ENCODE measurements around the gene DBNDD1.
A peak's percentile ranks its signal among the peaks of the same experiment; 100 is the strongest.

DBNDD1 gene

DNA sequence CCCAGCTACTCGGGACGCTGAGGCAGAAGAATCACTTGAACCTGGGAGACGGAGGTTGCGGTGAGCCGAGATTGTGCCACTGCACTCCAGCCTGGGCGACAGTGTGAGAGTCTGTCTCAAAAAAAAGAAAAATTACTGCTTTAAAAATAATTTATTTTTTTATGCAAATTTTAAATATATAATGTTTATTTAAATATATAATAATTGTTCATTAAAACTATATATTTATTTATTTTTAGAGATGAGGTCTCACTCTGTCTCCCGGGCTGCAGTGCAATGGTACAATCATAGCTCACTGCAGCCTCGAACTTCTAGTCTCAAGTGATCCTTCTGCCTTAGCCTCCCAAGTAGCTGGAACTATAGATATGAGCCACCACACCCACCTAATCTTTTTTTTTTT lies 15.2 kb upstream of the DBNDD1 start:
- DNase-seq, result no peak

DNA sequence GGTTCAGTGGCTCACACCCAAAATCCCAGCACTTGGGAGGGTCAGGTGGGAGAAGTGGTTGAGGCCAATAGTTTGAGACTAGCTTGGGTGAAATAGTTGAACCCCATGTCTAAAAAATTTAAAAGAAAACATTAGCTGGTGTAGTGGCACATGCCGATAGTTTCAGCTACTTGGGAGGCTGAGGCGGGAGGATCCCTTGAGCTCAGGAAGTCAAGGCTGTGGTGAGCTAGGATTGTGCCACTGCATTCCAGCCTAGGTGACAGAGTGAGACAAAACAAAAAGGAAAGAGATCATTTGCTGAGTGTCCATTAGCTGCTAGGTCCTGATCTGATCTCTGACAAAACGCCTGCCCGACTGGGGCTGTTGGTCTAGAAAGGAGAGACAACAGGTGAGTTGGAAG lies 14.1 kb upstream of the DBNDD1 start:
- no peak for DNase-seq

DNA sequence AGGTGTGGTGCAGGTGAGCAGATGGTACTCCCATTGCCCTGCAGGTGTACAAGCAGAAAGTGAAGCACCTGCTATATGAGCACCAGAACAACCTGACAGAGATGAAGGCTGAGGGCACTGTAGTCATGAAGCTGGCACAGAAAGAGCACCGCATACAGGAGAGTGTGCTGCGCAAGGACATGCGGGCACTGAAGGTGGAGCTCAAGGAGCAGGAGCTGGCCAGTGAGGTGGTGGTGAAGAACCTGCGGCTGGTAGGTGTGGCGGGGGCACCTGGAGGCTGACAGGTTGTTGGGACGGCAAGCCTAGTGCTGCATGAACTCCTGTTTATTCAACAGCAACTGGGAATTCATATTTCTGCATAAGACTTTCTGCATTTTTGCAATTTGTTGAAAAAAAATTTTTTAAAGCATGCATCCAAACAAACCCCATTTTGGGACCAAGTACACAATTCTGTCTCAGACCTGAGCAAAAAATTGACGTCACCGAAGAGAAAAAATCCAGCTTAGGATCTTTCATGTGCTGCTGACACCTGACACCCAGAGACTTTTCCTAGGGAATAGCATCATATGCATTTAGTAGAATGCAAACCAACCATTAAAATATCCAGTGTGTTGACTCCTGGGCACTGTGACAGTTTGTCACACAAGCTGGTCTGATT lies 13.5 kb upstream of the DBNDD1 start:
- no peak for DNase-seq

DNA sequence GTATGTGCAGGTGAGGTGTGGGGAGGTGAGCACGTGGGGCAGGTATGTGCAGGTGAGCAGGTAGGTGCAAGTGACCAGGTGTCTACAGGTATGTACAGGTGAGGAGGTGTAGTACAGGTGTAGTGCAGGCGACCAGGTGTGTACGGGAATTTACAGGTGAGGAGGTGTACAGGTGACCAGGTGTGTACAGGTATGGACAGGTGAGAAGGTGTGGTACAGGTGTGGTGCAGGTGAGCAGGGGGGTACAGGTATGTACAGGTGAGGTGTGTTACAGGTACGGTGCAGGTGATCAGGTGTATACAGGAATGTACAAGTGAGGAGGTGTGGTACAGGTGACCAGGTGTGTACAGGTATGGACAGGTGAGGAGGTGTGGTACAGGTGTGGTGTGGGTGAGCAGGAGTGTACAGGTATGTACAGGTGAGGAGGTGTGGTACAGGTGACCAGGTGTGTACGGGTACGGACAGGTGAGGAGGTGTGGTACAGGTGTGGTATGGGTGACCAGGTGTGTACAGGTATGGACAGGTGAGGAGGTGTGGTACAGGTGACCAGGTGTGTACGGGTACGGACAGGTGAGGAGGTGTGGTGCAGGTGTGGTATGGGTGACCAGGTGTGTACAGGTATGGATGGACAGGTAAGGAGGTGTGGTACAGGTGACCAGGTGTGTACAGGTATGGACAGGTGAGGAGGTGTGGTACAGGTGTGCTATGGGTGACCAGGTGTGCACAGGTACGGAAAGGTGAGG lies 12.8 kb upstream of the DBNDD1 start:
- no peak for DNase-seq

DNA sequence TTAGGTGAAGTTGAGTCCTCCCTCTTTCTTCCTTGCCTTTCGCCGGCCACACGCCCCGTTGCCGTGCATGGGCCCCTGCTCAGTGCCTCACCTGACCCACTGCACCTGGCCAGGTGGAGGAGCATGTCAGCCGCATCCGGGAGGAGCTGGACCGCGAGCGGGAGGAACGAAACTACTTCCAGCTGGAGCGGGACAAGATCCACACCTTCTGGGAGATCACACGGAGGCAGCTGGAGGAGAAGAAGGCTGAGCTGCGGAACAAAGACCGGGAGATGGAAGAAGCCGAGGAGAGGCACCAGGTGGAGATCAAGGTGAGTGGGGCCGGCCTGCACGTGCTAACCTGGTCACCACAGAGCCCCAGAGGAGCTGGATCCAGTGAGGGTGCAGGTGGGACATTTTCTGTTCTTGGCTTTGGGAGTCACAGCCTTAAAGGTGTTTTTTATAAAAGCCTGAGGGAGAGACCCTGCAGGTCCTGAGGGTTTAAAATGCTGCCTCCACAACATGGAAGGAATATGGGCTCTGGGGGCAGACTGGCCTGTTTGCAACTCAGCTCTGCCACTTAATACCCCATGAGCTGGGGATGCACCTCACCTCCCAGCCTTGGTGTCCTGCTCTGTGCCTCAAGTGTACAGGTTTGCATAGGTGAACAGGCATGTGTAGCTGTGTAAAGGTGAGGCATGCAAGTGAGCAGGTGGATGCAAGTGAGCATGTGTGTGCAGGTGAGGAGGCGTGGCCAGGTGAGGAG lies 12.1 kb upstream of the DBNDD1 start:
- no peak for DNase-seq

DNA sequence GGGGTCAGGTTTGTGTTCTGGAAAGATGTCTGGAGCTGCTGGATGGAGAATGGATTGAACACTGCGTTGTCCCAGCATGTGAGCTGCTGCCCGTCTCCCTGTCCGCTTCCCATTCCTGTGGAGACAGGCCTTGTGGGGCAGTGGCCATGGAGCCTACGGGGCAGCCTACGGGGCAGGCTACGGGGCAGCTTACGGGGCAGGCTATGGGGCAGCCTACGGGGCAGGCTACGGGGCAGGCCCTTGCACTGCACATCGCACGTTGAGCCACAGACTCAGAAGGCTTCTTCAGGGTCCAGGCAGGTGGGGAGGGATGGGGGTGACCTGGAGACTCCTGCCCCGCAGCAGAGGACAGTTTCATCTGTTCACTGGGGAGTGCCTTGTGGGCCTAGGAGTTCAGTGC lies 9.7 kb upstream of the DBNDD1 start:
- DNase-seq, result no peak

DNA sequence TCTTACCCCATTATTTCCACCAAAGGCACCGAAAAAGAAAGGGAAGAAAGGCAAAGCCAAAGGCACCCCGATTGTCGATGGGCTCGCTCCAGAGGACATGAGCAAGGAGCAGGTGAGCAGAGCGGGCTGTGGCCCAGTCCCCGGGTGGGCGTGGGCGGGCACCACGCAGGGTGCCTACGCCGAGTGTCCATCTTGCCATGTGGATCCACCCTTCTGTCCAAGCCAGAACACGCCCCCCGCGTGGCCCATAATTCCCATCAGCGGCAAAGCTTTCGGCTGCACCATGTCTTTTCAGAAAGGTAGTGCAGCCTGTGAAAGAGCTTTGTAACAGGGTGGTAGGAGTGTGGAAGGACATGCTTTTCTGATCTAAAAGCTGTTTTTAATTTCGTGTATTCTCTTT lies 8.4 kb upstream of the DBNDD1 start:
- DNase-seq, result no peak

DNA sequence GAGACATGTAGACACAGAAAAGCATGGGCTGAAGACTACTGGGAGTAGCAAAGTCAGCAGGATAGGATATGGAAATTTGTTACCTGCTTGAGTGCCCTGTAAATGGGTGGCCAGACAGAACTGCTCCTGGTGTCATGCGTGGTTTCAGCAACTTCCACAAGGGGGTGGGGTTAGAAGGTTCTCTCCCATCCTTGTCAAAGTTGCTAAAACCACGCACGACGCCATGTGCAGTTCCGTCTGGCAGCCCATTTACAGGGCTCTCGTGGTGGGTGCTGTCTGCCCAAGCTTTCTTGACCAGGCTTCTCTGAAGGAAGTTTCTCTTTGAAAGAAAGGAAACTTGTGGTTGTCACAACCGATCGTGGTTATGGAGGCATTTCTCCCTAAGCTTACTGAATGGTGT lies 6.9 kb upstream of the DBNDD1 start:
- no peak for DNase-seq

DNA sequence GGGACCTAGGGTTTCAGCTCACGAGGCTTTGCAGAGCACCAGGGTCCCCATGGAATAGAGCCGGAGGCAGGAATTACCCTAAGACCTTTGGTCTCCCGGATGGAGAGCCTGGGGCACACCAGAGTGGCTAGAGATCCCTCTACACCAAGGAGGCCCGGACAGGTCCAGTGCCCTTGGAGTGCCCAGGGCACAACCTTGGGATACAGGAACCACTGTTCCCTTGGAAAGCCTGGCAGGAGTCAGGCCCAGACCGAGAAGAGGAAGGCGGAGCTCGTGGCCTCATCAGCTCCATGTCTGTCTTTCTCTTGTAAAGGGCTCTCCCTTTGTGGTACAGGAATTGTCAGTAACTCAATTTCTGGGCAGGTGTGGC lies 3.8 kb upstream of the DBNDD1 start:
- no peak for DNase-seq

DNA sequence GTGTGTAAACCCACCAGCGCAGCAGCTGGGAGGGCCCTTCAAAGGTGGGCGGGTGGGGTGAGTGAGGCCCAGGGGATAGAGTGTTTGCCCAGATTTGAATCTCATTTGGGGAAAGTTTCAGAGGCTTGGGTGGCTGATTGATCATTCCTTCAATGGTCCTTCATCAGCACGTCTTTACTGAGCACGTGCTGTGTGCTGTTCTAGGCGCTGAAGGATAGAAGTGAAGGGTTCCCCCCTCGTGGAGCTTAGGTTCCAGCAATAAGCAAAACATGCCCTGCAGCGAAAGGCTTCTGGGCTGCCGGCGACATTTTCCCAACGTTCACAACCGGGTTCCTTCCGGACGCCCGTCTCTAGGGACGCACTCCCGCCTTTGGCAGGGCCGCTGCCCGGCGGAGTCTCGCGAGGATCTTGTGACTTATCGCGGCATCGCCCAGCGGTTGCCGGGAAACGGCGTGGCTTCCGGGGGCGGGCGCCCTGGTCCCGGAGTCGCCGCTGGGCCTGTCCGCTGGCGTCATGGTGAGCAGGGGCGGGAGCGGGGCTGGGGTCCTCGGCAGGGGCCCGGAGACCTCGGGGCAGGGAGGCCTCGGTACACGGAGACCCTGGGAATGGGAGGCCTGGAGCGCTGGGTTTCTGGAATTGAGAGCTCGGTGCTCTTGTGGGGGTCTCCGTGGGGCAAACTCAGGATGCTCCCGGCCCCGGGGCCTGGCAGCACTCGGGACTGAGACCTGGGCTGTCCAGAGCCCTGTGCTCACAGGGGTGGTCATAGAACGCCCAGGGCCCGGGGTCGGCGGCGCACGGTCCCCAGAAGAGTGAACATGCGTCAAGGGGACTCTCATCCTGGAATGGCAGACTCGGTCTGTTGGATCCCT lies 3.2 kb upstream of the DBNDD1 start:
- DNase-seq, result peak; percentile 92

DNA sequence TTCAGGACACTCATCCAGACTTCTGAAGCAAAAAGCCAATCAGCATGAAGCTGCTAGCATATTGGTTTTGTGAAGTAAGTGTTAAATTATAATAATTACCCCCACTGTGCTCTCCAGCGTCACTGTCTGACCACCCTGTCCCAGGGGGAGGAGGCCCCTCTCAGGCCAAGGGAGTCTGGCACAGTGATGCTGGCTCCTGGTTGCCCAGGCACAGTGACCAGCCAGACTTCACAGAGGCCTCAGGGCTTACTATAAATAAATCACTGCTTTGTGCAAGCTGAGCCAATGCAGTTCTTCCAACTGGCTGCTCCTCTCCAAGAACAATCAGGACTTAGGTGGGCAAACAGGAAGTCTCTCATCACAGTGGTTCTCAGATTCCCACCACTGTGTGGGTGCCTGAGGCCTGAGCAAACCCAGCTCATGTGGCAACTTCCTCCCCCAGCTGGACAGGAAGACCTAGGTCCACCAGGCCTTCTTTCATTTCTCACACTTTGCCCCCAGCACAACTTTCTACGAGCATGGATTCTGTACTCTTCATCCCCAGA lies 1.7 kb upstream of the DBNDD1 start:
- no peak for DNase-seq

DNA sequence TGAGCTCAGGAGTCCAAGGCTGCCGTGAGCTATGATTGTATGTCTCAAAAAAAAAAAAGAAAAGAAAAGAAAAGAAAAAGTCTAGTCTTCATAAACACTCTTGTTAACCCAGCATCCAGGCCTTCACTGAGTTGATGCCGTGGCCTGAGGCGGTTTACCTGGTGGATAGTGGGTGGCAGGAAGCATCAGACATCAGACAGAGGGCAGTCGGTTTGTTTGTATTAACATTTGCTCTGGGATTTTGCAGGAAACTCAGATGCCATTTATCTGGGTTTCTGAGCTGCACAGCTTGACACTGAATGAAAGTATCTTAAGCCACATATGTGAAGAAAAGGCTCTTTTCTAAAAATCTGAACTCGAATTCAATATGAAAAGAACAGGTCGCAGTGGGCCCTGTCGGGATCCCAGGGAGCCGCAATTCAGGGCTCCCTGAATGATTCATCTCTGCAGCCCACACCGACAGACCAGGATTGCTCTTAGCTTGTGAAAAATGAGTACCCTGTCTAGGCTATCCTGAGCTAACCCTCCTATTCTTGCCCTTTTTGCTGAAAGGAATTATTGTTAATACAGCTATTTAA lies 1.1 kb upstream of the DBNDD1 start:
- DNase-seq, result no peak

DNA sequence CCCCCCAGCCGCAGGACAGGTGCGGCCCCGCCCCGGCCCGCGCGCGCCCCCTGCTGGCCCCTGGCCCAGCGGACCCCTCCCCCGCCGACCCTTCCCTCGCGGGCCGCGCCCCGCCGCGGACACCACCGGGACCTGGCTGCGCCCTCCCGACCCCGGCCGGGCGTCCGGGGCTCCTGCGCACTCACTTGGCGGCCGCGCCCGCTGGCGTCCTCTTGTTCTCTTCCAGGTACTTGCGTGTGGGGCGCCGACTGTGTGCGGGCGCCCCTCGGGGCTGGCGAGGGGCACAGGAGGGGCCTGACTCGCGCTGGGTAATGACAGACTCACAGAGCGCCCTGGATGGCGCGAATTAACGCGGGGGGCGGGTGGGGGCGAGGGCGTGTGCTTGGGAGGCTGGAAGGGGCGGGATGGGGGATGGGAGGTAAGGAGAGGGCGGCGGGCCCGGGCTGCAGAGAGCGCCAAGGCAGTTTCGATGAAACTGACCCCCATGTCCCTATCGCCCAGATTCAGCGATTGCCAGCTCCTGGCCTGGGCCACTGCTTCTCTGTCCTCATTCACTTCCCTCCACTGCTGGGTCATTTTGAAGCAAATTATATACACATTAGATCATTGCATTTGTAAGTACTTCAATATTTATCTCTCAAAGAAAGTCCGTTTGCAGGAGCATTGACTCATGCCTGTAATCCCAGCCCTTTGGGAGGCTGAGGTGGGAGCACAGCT lies 445 bp upstream of the DBNDD1 start:
- peak; percentile 82 for DNase-seq

DNA sequence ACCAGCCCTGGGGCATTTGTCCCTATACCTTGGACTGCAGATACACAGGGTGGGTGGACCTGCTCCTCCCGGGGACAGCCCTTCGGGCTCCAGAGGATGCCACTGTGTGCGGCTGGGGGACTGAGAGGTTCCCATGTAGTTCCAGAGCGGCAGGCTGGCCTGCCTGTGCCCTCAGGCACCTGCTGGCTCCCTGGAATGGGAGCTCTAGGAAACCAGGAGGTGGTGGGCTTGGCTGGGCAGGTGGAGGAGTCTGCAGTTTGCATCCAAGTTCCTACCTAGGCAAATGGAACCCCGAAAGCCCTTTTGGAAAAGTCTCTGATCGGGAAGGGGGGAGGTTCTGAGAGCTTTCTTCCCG lies 982 bp downstream of the DBNDD1 start:
- no peak for DNase-seq

DNA sequence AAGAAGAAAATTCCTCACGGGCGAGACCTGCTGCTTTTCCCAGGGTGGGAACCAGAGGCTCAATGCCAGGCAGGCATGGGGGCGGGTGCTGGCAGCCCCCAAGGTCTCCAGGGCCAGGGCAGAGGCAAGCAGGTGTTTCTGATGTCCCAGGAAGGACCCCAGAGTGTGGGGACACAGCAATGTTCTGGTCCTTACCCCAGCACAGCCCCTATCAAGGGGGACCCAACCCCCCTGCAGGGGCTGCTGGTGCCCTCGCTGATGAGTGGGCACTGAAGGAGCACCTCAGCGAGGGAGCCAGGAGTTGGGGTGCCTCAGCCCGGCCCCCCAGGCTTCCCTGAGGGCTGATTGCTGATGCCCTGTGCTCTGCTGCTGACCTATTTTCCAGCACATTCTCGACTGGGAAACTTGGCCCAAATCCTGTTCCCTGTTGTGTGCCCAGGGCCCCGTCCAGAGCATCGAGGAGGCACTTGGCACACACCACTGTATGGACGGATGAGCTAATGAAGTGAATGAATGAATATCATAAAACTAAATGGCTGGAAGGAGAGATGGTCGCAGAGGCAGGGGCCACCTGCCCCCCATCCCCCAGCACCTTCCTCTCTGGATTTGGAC lies 2.8 kb downstream of the DBNDD1 start:
- no peak for DNase-seq

DNA sequence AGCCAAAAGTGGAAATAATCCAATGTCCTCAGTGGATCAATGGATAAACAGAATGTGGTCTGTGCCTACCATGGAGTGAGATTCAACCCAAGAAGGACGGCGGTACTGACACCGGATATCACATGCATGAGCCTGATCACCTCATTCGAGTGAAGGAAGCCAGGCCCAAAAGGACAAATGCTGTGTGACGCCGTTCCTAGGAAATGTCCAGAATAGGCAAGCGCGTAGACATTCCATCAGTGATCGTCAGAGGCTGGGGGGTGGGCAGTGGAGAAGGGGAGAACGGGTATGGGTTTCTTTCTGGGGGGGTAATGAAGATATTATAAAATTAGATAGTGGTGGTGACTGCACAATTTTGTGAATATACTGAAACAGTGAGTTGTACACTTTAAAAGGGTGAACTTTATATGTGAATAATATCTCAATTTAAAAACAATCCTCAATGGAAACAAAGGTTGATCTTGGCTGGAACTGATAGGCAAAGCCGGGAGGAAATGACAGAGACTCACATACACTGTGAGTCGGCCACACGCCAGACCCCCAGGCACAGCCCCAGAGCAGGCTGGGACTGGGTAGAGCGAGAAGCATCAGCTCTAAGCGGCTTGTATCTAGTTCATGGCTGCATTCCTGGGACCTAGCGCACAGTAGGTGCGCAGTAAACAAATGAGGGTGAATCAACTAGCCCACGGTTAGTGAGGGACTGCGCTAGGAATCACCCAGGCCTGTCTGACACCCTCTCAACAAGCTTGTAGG lies 3.5 kb downstream of the DBNDD1 start:
- no peak for DNase-seq

DNA sequence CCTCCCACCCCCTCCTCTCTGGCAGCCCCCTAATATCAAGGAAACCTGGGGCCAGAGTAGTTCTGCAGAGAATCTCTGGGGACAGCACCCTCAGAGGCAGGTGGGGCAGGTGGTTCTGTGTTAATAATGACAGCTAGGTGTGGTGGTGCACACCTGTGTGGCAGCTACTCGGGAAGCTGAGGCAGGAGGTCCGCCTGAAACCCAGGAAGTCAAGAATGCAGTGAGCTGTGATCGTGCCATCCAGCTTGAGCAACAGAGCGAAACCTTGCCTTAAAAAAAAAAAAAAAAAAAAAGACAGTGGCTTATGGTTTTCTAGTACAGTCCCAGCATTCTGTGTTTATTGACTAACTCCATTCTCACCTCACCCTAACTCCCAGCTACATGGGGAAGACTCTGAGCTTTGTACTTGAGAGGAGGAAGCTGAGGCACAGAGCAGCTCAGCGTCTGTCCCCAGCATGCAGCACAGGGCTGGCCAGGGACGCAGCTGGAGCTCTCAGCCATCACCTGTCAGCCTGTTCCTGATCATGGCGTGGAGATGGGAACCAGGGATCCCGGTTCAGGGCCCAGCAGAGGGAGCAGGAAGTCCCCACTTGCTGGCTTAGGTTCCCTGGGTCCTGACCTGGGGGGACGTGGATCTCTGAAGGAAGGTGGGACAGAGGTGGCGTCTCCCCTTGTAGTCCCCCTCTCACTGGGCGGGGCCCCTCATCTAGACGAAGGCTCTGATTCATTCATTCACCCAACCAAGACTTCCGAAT lies 6.1 kb downstream of the DBNDD1 start:
- no peak for DNase-seq

DNA sequence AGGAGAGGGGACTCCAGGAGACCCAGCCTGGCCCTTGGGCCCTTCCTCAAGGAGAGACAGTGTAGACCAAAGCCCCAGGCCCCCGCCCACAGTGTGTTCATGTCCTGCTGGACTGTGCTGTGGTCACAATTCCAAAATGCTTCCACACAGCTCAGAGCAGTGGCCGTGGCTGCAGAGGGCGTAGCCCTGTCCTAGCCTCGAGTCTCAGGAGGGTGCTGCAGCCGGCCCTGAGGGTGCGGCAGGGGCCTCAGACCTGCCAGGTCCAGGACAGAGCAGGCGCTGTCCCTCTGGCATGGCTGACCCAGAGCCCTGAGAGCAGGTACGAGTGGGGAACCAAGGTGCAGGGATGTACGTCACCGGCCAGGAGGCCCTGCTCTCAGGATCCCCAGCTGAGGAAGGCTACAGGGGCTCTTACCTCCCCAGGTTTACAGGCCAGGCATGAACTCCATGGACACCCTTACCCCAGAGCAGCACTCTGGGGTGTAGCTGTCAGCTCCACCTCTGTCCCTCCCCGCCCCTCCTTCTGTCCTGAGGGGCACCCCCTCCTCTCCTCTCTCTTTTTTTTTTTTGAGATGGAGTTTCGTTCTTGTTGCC lies 7.3 kb downstream of the DBNDD1 start:
- DNase-seq, result no peak

DNA sequence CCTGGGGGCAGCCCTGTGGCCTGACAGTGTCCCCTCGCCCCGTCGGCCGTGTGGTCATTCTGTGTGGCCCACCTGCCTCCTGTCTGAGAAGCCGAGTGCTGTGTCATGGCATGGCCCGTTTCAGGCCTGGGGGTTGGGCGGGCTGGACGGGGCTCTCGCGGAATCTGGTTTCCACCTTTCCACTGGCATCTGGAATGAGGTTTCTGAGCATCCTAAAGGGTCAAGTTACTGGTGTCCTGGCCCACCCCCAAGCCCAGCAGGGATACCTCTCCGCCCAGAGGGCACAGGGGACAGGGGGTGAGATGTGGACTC lies 7.8 kb downstream of the DBNDD1 start:
- DNase-seq, result no peak

Data from activated effector memory CD4-positive, alpha-beta T cell treated with anti-CD3 and anti-CD28 coated beads, Interleukin-2, amount 50 U/mL, for 16 hours (primary cell).